GM19193 (cell line): ENCODE data around the gene UBD.

Source experiments
- POLR2A ChIP-seq: IDR thresholded peaks from 4 replicates; pipeline ENCODE4 v1.6.1; 2011; ENCODE audit not compliant: insufficient read depth, insufficient read length; ENCODE audit errors: extremely low read depth

The UBD gene

GRCh38 chr6:29559524-29560287, at the start of gene UBD:
Gene UBD (minus strand): TSS chr6:29559732. CDS start chr6:29559701, 31 bp downstream.
- TF ChIP-seq POLR2A = peak; percentile 48

DNA sequence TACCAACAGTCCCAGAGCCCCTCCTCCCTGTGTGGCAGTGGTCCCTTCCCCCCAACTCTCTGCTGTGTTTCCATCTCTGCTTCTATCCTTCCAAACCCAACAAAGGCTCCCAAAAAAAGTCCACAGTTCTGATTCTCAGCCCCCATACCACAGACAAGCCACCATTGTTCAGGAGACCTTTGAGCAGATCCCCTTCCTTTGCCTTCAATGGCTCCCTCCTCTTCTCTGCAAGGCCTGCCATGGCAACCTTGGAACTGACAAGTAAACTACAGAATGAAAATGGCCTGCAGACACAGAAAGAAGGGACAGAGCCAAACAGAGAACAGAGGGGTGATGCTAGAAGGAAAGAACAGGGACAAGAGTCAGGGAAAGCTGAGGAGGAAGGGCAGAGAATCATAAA, 48.6 kb upstream of the UBD start:
- no peak for TF ChIP-seq POLR2A

- no peak for TF ChIP-seq POLR2A
Observed at GRCh38 chr6:29603930-29604329, 44.4 kb upstream of the UBD start.

DNA sequence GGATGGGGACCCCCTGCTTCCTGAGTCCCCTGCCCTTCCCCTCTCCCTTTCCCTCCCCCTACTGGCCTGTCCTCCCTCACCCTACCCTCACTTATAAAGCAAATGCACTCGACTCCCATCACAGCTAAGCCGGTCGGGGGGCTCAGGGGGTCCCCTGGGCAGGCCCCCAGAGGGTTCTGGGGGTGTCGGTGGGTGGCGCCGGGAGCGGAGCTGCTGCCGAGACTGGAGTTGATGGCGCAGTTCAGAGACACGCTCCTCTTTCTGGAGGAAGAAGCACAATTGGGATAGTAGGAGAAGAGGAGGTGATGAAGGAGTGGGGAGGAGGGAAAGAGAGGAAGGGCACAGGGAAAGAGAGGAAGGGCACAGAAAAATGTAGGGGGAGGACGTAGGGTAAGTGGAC, 43.9 kb upstream of the UBD start:
- no peak for TF ChIP-seq POLR2A

GRCh38 chr6:29602564-29603361, 43.2 kb upstream of the UBD start:
- no peak for TF ChIP-seq POLR2A

DNA sequence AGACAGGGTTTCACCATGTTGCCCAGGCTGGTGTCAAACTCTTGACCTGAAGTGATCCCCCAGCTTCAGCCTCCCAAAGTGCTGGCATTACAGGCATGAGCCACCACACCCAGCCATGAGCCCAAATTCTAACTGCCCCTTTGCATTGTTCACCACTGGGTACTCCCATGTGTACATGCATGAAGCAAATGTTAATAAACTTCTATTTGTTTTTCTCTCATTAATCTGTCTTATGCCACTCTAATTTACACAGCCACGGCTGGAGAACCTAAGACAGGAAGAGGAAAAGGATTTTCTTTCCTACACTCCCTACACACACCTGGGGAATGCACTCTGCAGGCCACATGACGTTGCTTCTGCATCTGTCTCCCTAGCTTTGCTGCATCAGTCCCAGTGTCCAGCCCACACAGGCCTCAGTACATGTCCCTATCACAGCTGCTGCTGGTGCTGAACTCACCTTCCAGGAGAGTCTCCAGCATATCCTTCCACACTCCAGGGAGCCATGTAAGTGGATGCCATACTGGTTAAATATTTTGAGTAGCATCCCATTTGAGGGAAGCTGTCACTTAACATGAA, 38.7 kb upstream of the UBD start:
- no peak for TF ChIP-seq POLR2A

GRCh38 chr6:29597184-29597583, 37.7 kb upstream of the UBD start:
- no peak for TF ChIP-seq POLR2A

DNA sequence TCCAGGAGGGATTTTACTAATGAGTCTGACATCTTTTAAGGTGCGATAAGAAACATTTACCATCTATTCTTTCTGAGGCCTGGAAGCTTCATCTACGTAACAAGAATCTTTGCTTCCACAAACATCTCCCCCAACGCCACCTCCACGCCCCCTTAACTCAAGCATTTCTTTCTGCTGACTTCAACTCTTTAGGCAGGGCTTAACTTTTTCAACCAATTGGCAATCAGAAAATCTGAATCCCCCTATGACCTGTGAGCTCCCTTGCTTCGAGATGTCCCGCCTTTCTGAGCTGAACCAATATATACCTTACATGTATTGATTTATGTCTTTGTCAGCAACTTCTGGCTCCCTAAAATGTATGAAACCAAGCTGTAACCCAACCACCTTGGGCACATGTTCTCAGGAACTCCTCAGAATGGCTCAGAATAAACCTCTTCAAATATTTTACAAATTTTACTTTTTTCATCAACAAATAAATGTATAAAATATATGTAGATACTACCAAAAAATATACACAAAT, 36.9 kb upstream of the UBD start:
- no peak for TF ChIP-seq POLR2A

DNA sequence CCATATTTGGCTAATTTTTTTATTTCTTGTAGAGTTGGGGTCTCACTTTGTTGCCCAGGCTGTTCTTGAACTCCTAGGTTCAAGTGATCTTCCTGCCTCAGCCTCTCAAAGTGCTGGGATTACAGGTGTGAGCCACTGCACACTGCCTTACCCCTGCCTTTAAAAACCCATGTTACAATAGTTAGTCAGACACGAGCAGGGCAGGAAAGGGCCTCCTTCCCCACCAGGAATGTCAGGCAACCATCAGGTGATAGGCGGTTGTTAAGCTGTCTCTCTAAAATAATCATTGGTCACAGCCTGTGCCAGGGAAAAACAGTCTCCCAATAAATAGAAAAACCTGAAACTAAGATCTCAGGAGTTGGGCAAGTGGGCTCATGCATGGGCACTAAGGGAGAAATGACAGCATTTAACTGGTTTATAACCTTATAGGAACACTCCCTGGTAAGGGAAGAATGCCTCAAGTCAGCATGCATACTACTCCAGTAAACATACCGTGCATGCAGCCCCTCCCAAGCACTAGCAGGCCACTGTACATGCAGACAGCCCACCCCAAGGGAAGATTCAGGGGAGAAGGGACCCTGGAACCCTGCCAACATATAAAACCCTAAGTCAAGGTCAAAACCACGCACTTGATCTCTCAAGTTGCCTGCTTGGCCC, 33.8 kb upstream of the UBD start:
- TF ChIP-seq POLR2A = no peak

DNA sequence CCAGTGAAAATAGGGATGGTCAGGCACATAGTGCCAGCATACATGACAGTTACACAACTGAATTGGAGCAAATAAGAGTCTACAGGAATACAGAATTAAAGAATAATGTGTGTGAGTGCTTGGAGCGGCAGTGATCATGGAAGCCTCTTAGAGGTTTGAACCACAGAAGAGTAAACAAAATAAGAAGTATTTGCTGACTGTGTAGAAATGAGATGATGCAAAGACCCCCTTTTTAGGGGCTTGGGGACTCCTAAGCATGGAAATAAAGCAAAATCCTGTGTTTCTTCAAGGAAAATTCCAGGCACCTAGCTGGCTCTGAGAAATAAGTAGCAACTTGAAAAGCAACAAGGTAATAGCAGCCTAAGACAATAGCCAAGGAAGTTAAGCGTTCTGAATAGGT, 32.1 kb upstream of the UBD start:
- no peak for TF ChIP-seq POLR2A

DNA sequence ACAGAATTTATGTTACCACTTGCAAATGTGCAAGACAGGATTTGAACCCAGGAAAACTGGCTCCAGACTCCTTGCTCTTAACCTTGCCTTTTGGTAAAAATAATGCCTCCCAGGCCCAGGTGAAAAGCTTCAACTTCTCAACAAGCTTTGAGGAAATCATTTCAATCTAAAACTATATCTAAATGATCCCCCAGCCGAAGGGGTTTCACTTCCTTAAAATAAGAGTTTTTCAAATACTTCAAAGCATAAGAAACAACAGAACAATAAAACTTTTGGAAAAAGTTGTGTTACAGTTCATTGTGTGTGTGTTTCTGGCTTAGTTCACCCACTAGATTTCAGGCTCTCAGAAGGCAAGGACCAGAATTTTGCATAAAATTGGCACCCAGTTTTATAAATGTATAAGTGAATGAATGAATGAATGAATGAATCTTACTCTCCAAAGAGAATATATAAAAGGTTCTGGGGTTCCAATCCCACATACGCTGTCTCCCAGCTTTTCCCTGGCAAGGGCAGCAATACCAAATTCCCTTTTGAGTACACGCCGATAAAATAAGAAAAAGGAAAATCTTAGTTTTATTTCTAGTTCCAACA, 30.8 kb upstream of the UBD start:
- no peak for TF ChIP-seq POLR2A

DNA sequence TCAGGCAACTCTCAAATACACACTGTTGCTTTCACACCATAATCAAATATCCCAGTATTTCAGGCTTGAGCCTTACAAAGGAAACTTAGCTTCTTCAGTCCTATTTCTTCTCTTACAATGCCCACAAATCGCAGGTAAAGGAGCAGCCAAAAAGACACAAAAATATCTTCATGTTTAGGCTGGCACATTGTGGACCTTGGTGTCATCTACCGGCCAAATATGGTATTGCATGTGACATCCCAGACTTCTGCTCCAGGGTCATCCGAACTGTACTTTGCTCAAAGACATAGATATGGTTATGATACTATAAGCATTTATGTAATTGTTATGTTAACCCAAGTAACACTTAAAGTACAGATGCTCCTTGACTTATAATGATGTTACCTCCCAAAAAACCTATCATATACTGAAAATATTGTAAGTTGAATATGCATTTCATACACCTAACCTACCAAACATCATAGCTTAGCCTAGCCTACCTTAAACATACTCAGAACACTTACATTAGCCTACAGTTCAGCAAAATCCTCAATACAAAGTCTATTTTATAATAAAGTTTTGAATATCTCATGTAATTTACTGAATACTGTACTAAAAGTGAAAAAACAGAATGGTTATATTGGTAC, 30.0 kb upstream of the UBD start:
- TF ChIP-seq POLR2A = no peak

DNA sequence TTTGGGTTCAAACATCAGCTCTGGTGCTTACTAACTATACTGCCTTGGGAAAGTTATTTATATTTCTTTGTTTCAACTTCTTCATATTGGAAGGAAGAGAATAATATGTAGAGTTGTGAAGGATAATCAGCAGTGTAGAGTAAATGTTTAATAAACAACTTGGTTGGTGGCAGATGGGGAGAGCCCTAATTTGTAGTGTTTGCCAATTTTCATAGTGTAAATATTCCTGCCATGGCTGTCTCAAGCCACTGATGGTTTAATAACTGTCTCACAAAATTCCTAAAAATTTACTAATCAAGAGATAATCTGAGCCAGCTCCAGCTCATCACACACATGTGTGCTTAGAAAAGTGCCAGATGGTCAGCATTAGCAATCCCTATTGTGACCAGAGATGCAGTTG, 25.3 kb upstream of the UBD start, which contains the start of gene OR2H2:
OR2H2 (plus strand) TSS at position 301 of the 400 bp plus-strand sequence. CDS start 2,824 bp downstream, outside the sequence.
- no peak for TF ChIP-seq POLR2A

DNA sequence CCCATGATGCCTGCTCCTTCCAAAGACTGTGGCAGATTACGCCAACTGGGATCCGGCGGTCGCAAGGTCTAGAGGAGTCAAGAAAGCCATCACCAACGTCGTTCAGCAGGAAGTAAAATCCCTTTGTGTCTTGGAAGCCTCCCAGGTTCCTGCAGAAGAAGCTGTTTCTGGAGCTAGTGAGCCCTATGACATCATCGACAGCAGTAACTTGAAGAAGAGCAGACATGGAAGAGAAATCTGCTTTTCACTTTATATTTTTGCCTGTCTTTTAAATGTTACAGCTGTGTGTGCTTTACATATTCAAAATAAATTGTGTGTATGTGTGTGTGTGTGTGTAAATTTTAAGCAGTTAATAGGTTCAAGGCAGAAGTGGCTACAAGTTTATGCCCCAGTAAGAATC, 18.0 kb upstream of the UBD start:
- TF ChIP-seq POLR2A = no peak
